Spleen (tissue), 11 donors: ENCODE data around the gene GNG4. TPM values are rescaled to one million over a fixed set of nuclear protein-coding genes. Genes with fewer than 3 reads are reported as not detected.

ENCODE experiments used
- DNase-seq: peaks from one replicate; pipeline ENCODE4 v3.0.0-alpha.2; 2020
- H3K27ac ChIP-seq, 8 donors: fragments of 200-600 bp; sonication (generic) in 7 of 8; 1 replicate in 4 of 8; 2 replicates in 4 of 8; pipeline versions ENCODE4 v1.5.0 to v1.8.0; 2016 to 2021; ENCODE audit warnings: inconsistent platforms in 4 of 8, mild to moderate bottlenecking in 4 of 8, moderate library complexity in 1 of 8
- H3K27me3 ChIP-seq, 7 donors: fragments of 200-600 bp; sonication (generic) in 6 of 7; replicated peaks in 1 of 7; 1 replicate in 4 of 7; 2 replicates in 3 of 7; pipeline versions ENCODE4 v1.5.0 to v1.8.0; 2016 to 2021; ENCODE audit warnings: inconsistent platforms in 3 of 7, mild to moderate bottlenecking in 1 of 7
- H3K36me3 ChIP-seq, 6 donors: fragments of 200-600 bp; sonication (generic) in 5 of 6; 1 replicate in 4 of 6; 2 replicates in 2 of 6; pipeline versions ENCODE4 v1.5.0 to v1.8.0; 2016 to 2021; ENCODE audit warnings: inconsistent platforms in 2 of 6
- H3K4me1 ChIP-seq, 6 donors: fragments of 200-600 bp; sonication (generic) in 5 of 6; 1 replicate in 3 of 6; 2 replicates in 3 of 6; pipeline versions ENCODE4 v1.5.0 to v1.8.0; 2016 to 2021; ENCODE audit warnings: inconsistent platforms in 3 of 6
- H3K4me3 ChIP-seq, 8 donors: fragments of 200-600 bp; sonication (generic) in 7 of 8; 1 replicate in 4 of 8; 2 replicates in 4 of 8; pipeline versions ENCODE4 v1.5.0 to v1.8.0; 2016 to 2021; ENCODE audit warnings: inconsistent platforms in 4 of 8, mild to moderate bottlenecking in 4 of 8, moderate library complexity in 2 of 8
- H3K9me3 ChIP-seq, 8 donors: fragments of 200-600 bp; sonication (generic) in 7 of 8; 1 replicate in 4 of 8; 2 replicates in 4 of 8; pipeline versions ENCODE4 v1.5.0 to v1.8.0; 2016 to 2021; ENCODE audit warnings: inconsistent platforms in 4 of 8
- POLR2A ChIP-seq, 3 donors: fragments of 450-650 bp; IDR thresholded peaks; one replicate each; pipeline ENCODE4 v1.5.1; 2017; ENCODE audit warnings: antibody characterized with exemption in 3 of 3, mild to moderate bottlenecking in 1 of 3
- POLR2AphosphoS5 ChIP-seq, 3 donors: sonication (generic); formaldehyde crosslinking; IDR thresholded peaks; one replicate each; pipeline ENCODE4 v1.5.1; 2017; ENCODE audit warnings: antibody characterized with exemption in 3 of 3
- WGBS, 5 donors: extraction: QIAGEN DNeasy Blood & Tissue Kit in 3 of 5; methylation state at CpG; one replicate each; pipeline versions ENCODE4 v1.1.5 to v1.1.7; 2013 to 2018; 5-methylcytosine and 5-hydroxymethylcytosine counted together
- intact Hi-C: fragments of 100-400 bp; cut with DNase I; formaldehyde crosslinking; loops from one replicate; pipeline ENCODE4 v1.15.0; 2023; ENCODE audit warnings: low total_unique reads
- polyA plus RNA-seq, 3 donors: library from polyadenylated mRNA; stranded (reverse); fragments of 200-250 nt; gene quantifications; one replicate each; pipeline ENCODE4 v1.2.1, GENCODE V29; 2013
- small RNA-seq, 4 donors: library from RNA; depleted of rRNA; stranded (forward); fragments of <200 nt; gene quantifications; one replicate each; pipeline ENCODE3, GENCODE V24; 2016
- total RNA-seq, 7 donors: library from RNA; depleted of rRNA in 3 of 7; stranded (reverse); fragments of >200 nt in 3 of 7; fragmentation: NEBNext Ultra II Directional in 4 of 7; extraction: Animal tissue kit (Norgen Biotek cat#: 25700) in 4 of 7; gene quantifications; one replicate each; pipeline versions ENCODE4 v1.1.0 to v1.2.1, GENCODE V29; 2016 to 2021
- TF ChIP-seq, protein P1 (sequence below), 11 experiments: fragments of 200-600 bp in 7 of 11; fragments of 450-650 bp in 4 of 11; sonication (generic) in 4 of 11; IDR thresholded peaks in 8 of 11; conservative IDR thresholded peaks in 3 of 11; 1 replicate in 7 of 11; 2 replicates in 4 of 11; pipeline versions ENCODE4 v1.4.0 to v1.8.0; 2016 to 2021; ENCODE audit warnings: antibody characterized with exemption in 11 of 11, inconsistent platforms in 4 of 11, mild to moderate bottlenecking in 1 of 11
- donor health status: healthy with polysubstance abuse.
- donor health status: DM: no; HTN: no; CAD: no; lungs with moderate emphysema.
- donor health status: DM: no; HTN: no; CAD: no.
- donor health status: Bipolar disorder and iron deficiency.
- donor health status: healthy.
- donor health status: DM: no; HTN: no; CAD: no.
- donor health status: DM: yes; HTN: yes; CAD: no.

The GNG4 gene
- total and polyA plus RNA-seq, 10 donors: 0.13 to 0.65 (median 0.18) TPM; not detected in 6

DNA sequence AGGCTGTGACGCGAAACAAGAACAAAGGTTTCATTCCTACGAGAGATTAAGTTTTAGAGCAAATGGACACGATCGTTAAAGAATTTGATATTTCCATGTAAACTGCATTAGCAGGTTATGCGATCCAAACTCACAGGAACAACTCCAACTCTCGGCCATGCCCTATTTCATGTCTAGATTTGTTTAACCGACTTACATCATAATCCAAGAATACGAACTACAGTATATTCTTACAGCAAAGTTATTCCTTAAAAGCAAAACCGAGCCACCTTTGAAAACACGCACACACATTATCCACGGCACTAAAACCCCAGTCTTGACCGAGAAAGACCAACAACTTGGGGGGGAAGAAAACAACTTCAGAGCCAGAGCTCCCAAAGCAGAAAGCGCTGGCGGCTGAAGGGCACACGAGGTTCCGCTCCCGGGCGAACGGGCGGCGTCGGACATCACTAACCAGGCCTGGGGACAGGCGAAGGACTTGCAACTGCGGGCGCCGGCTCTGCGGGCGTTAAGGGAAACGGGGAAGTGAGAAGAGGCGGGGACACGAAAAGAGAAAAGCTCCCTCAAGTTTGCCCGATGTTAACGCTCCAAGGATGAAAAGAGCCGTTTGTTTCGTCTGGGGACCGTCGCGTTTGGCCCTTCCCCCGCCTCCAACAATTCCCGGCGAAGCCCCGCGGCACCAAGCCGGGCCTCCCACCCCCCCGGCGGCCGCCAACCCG lies 146.0 kb downstream of the GNG4 start:
- WGBS, 5 donors: 1 to 2% (median 1%) methylated on average over 40 to 49 of the region's 49 CpGs
- H3K9me3 ChIP-seq: no peaks in the 10 kb centered on the region
- H3K36me3 ChIP-seq: no peaks in the 10 kb centered on the region
- TF ChIP-seq, protein P1, sequence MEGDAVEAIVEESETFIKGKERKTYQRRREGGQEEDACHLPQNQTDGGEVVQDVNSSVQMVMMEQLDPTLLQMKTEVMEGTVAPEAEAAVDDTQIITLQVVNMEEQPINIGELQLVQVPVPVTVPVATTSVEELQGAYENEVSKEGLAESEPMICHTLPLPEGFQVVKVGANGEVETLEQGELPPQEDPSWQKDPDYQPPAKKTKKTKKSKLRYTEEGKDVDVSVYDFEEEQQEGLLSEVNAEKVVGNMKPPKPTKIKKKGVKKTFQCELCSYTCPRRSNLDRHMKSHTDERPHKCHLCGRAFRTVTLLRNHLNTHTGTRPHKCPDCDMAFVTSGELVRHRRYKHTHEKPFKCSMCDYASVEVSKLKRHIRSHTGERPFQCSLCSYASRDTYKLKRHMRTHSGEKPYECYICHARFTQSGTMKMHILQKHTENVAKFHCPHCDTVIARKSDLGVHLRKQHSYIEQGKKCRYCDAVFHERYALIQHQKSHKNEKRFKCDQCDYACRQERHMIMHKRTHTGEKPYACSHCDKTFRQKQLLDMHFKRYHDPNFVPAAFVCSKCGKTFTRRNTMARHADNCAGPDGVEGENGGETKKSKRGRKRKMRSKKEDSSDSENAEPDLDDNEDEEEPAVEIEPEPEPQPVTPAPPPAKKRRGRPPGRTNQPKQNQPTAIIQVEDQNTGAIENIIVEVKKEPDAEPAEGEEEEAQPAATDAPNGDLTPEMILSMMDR (IDR thresholded peaks at IDR 0.05 in 8 of 11, conservative IDR thresholded peaks at IDR 0.05 in 3 of 11): no peak
- peak overlapping the region; percentile 73 to 98 (median 88) for H3K4me3 ChIP-seq
- H3K27me3 ChIP-seq: no peaks in the 10 kb centered on the region
- intact Hi-C loops: no loop called here
- DNase-seq: peak; percentile 90
- H3K4me1 ChIP-seq: peaks cover 7 to 33% (median 20%) of the 10 kb centered on the region in 6 donors
- peak overlapping the region; percentile 79 to 98 (median 95) for H3K27ac ChIP-seq

GRCh38 chr1:235502601-235503402 lies 146.8 kb downstream of the GNG4 start:
- H3K27ac ChIP-seq: peak overlapping the region; percentile 79 to 98 (median 95)
- intact Hi-C loops: no loop called here
- DNase-seq: no peak

GRCh38 chr1:235500971-235501540 lies 148.5 kb downstream of the GNG4 start:
- Histone ChIP-seq H3K27me3 (no peaks in the 10 kb centered on the region), H3K9me3 (no peaks in the 10 kb centered on the region), H3K27ac (no peak overlapping the region), H3K36me3 (peaks cover 0 to under 1% (median 0%) of the 10 kb centered on the region in 6 donors), H3K4me3 (no peak overlapping the region), H3K4me1 (peaks cover 7 to 31% (median 18%) of the 10 kb centered on the region in 6 donors)
- TF ChIP-seq POLR2AphosphoS5 (IDR thresholded peaks at IDR 0.05) (no peak), POLR2A (IDR thresholded peaks at IDR 0.05) (no peak)
- TF ChIP-seq, protein P1 (IDR thresholded peaks at IDR 0.05 in 8 of 11, conservative IDR thresholded peaks at IDR 0.05 in 3 of 11): no peak
- WGBS, 5 donors: 83 to 87% (median 86%) methylated on average over 5 of the region's 5 CpGs
- no peak for DNase-seq
- intact Hi-C loops: no loop called here

More at GRCh38 chr1:235502601-235503402, 146.8 kb downstream of the GNG4 start:
- Histone ChIP-seq H3K27me3 (no peaks in the 10 kb centered on the region), H3K4me3 (peak overlapping the region in 7 of 8 donors; percentile 73 to 98 (median 90)), H3K9me3 (no peaks in the 10 kb centered on the region), H3K36me3 (no peaks in the 10 kb centered on the region), H3K4me1 (peaks cover 7 to 33% (median 20%) of the 10 kb centered on the region in 6 donors)
- no peak for TF ChIP-seq POLR2AphosphoS5 (IDR thresholded peaks at IDR 0.05)
- TF ChIP-seq, protein P1 (IDR thresholded peaks at IDR 0.05 in 8 of 11, conservative IDR thresholded peaks at IDR 0.05 in 3 of 11): no peak
- no peak for TF ChIP-seq POLR2A (IDR thresholded peaks at IDR 0.05)
- 32 to 38% (median 34%) methylated on average over 5 of the region's 5 CpGs for WGBS, 5 donors

Small RNA genes lying within 50 kb of the gene (small RNA-seq; reads per million reads assigned to genes)
- gene MTCO3P46: 0 reads per million in 4 donors
- gene MTND4LP21: 0 reads per million in 4 donors

Other genes starting within 250 kb of the GNG4 start
- gene B3GALNT2, start 145.3 kb downstream of the GNG4 start, total RNA-seq: 10 to 100 TPM in 6 of 7 donors, 1 to 10 TPM in 1; 8.8 to 35.1 (median 12.0) TPM
- gene B3GALNT2, start 145.3 kb downstream of the GNG4 start, polyA plus RNA-seq: 1 to 10 TPM; 1.1 to 3.5 (median 1.9) TPM
- gene LYST, start 217.1 kb upstream of the GNG4 start, total RNA-seq: 100 to 1,000 TPM in 5 of 7 donors, 10 to 100 TPM in 2; 76.9 to 169 (median 109) TPM
- gene LYST, start 217.1 kb upstream of the GNG4 start, polyA plus RNA-seq: 10 to 100 TPM in 1 of 3 donors, 1 to 10 TPM in 2; 9.0 to 11.8 (median 9.9) TPM